M059J (cell line): ENCODE results near the gene ATG4D. TPM values are rescaled to one million over a fixed set of nuclear protein-coding genes. Genes with fewer than 3 reads are reported as not detected.
"Not testable (repeated sequence)": the region's sequence is repeated elsewhere in the genome, so short reads cannot be mapped to it uniquely, and the experiment has no call there.

ENCODE experiments used
- DNase-seq: peaks from one replicate; pipeline ENCODE4 v3.0.0-alpha.2; 2012; ENCODE audit warnings: low read depth
- total RNA-seq: library from RNA; depleted of rRNA; stranded (reverse); fragments of >200 nt; shearing (Covaris generic); gene quantifications from 2 replicates; pipeline ENCODE4 v1.2.3, GENCODE V29; 2014

Gene ATG4D
- total RNA-seq, 1 experiment from 2014 or later: 40.1 TPM

GRCh38 chr19:10552510-10553053 is 8.9 kb downstream of the ATG4D start:
- DNase-seq: peak; percentile 49

- DNase-seq: no peak
Observed at GRCh38 chr19:10553087-10553667, 9.5 kb downstream of the ATG4D start.

- DNase-seq: no peak
Observed at GRCh38 chr19:10553943-10554381, 10.3 kb downstream of the ATG4D start.

GRCh38 chr19:10554760-10555609 is 11.3 kb downstream of the ATG4D start:
- DNase-seq: no peak

- no peak for DNase-seq
Observed at GRCh38 chr19:10555610-10555973, 11.9 kb downstream of the ATG4D start.

GRCh38 chr19:10557603-10558197 is 14.0 kb downstream of the ATG4D start:
- DNase-seq: no peak

GRCh38 chr19:10560154-10560553 is 16.4 kb downstream of the ATG4D start:
- DNase-seq: no peak

GRCh38 chr19:10562609-10563008 is 18.9 kb downstream of the ATG4D start:
- no peak for DNase-seq

- DNase-seq: no peak
Observed at GRCh38 chr19:10565028-10565566, 21.4 kb downstream of the ATG4D start.

- DNase-seq: peak; percentile 95
Observed at GRCh38 chr19:10565567-10566407, 22.1 kb downstream of the ATG4D start, which contains the start of gene KRI1. TSS of gene KRI1 (minus strand) at chr19:10566010. CDS start at chr19:10565999, 11 bp downstream.

GRCh38 chr19:10566408-10566657 is 22.6 kb downstream of the ATG4D start:
- DNase-seq: no peak

- no peak for DNase-seq
Observed at GRCh38 chr19:10566658-10567410, 23.1 kb downstream of the ATG4D start.

GRCh38 chr19:10567656-10568055 is 24.0 kb downstream of the ATG4D start:
- no peak for DNase-seq

- peak; percentile 44 for DNase-seq
Observed at GRCh38 chr19:10568062-10568825, 24.5 kb downstream of the ATG4D start.

GRCh38 chr19:10568826-10569651 is 25.3 kb downstream of the ATG4D start, which contains the start of gene CDKN2D:
TSS of gene CDKN2D (minus strand) at chr19:10568979. CDS start at chr19:10568653, 326 bp downstream.
- DNase-seq: peak; percentile 99

GRCh38 chr19:10573793-10574192 is 30.1 kb downstream of the ATG4D start:
- not testable (repeated sequence) for DNase-seq

GRCh38 chr19:10574462-10574861 is 30.8 kb downstream of the ATG4D start:
- no peak for DNase-seq

GRCh38 chr19:10575011-10575716 is 31.5 kb downstream of the ATG4D start:
- no peak for DNase-seq
